Stomach (tissue), 4 donors: Measurements from ENCODE around the gene DIDO1.

Experiments
- POLR2A ChIP-seq, 4 donors: fragments of 450-650 bp; IDR thresholded peaks; one replicate each; pipeline ENCODE4 v1.6.1; 2016; ENCODE audit warnings: antibody characterized with exemption in 4 of 4, control low read depth in 2 of 4, mild to moderate bottlenecking in 1 of 4, moderate library complexity in 1 of 4
- POLR2AphosphoS5 ChIP-seq, 3 donors: sonication (generic); formaldehyde crosslinking; IDR thresholded peaks; one replicate each; pipeline ENCODE4 v1.6.1; 2016; ENCODE audit warnings: antibody characterized with exemption in 3 of 3
- TF ChIP-seq, protein P1 (sequence below), 7 experiments: fragments of 450-650 bp in 4 of 7; fragments of 200-600 bp in 3 of 7; sonication (generic) in 3 of 7; IDR thresholded peaks; one replicate each; pipeline ENCODE4 v1.5.1; 2016 to 2019; ENCODE audit warnings: antibody characterized with exemption in 7 of 7, control low read depth in 2 of 7, mild to moderate bottlenecking in 1 of 7

DNA sequence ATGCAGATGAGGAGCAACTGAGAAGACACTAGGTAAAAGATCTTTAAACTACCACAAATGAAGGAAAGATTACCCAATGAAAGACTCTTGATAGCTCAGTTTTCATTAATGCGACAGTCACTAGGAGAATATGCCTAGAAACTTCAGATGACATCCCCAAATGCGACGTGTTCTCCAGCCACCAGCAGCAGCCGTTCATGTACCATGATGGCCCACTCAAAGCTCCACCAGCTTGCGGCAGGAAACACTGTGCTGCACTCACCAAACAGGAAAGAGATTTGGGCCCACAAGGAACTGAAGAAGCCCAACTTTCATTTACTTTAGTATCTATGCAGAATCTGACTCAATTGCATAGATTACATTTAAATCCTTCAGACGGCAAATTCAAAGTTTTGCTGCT is 7.5 kb downstream of the DIDO1 start:
- no peak for TF ChIP-seq POLR2A (IDR thresholded peaks at IDR 0.05)
- TF ChIP-seq, protein P1, sequence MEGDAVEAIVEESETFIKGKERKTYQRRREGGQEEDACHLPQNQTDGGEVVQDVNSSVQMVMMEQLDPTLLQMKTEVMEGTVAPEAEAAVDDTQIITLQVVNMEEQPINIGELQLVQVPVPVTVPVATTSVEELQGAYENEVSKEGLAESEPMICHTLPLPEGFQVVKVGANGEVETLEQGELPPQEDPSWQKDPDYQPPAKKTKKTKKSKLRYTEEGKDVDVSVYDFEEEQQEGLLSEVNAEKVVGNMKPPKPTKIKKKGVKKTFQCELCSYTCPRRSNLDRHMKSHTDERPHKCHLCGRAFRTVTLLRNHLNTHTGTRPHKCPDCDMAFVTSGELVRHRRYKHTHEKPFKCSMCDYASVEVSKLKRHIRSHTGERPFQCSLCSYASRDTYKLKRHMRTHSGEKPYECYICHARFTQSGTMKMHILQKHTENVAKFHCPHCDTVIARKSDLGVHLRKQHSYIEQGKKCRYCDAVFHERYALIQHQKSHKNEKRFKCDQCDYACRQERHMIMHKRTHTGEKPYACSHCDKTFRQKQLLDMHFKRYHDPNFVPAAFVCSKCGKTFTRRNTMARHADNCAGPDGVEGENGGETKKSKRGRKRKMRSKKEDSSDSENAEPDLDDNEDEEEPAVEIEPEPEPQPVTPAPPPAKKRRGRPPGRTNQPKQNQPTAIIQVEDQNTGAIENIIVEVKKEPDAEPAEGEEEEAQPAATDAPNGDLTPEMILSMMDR (IDR thresholded peaks at IDR 0.05) = no peak
- no peak for TF ChIP-seq POLR2AphosphoS5 (IDR thresholded peaks at IDR 0.05)
